OCI-LY7 (cell line): ENCODE data around the gene CYRIA.

Experiments
- CTCF ChIP-seq: fragments of 200-600 bp; sonication (generic); conservative IDR thresholded peaks from 2 replicates; pipeline ENCODE4 v1.5.1; 2014; ENCODE audit warnings: mild to moderate bottlenecking, antibody characterized with exemption, low read length, moderate library complexity, mixed read lengths
- EZH2phosphoT487 ChIP-seq: fragments of 200-600 bp; sonication (generic); IDR thresholded peaks from 2 replicates; pipeline ENCODE4 v1.6.1; 2018; ENCODE audit warnings: low read depth, borderline replicate concordance, mild to moderate bottlenecking, mixed run types, antibody characterized with exemption, low read length, moderate library complexity, mixed read lengths

GRCh38 chr2:16683576-16683975 lies 17.9 kb upstream of the CYRIA start:
- no peak for TF ChIP-seq CTCF
- TF ChIP-seq EZH2phosphoT487 = no peak
